H1 (cell line): ENCODE results near the gene NEK2. TPM values are rescaled to one million over a fixed set of nuclear protein-coding genes. Genes with fewer than 3 reads are reported as not detected.

Experiments used
- CTCF ChIA-PET: fragments of 300-600 bp; sonication (Branson Sonifier 250); formaldehyde crosslinking; loops from one replicate; lab custom pipeline; 2021; ENCODE audit not compliant: partially characterized antibody; lab: Charles Lee
- POLR2A ChIA-PET: fragments of 300-600 bp; sonication (Branson Sonifier 250); formaldehyde crosslinking; loops from one replicate; lab custom pipeline; 2021; ENCODE audit warnings: inconsistent platforms; ENCODE audit not compliant: partially characterized antibody; lab: Charles Lee
- DNase-seq, 2 experiments: peaks; one replicate each; pipeline versions ENCODE4 v3.0.0 to v3.0.0-alpha.2; 2010 to 2022; ENCODE audit warnings: low spot score in 2 of 2, low read depth in 1 of 2, mixed read lengths in 1 of 2
- FAIRE-seq: peaks from 2 replicates; lab custom pipeline; 2011; peaks lifted over from hg19 to GRCh38; lab: Jason Lieb, UNC
- H2AFZ ChIP-seq: 2 replicates; pipeline ENCODE4 v1.8.1; 2012; ENCODE audit warnings: low read length, inconsistent platforms
- H2AK5ac ChIP-seq: 2 replicates; pipeline ENCODE4 v1.6.1; 2013; ENCODE audit warnings: low read depth, low read length
- H2BK120ac ChIP-seq: replicated peaks from 2 replicates; pipeline ENCODE3; 2013; ENCODE audit warnings: low read depth, low read length, inconsistent platforms
- H2BK12ac ChIP-seq: 2 replicates; pipeline ENCODE4 v1.6.1; 2013; ENCODE audit warnings: low read depth, low read length
- H2BK15ac ChIP-seq: 2 replicates; pipeline ENCODE4 v1.6.1; 2013; ENCODE audit warnings: low read length
- H2BK20ac ChIP-seq: 2 replicates; pipeline ENCODE4 v1.6.1; 2013; ENCODE audit warnings: low read length
- H2BK5ac ChIP-seq: 2 replicates; pipeline ENCODE4 v1.6.1; 2013; ENCODE audit warnings: low read depth, low read length
- H3K14ac ChIP-seq: 2 replicates; pipeline ENCODE4 v1.6.1; 2013; ENCODE audit warnings: inconsistent platforms; ENCODE audit not compliant: insufficient read length
- H3K18ac ChIP-seq: 2 replicates; pipeline ENCODE4 v1.6.1; 2013; ENCODE audit warnings: low read length; ENCODE audit errors: extremely low read depth
- H3K23ac ChIP-seq: 2 replicates; pipeline ENCODE4 v1.6.1; 2013; ENCODE audit warnings: inconsistent platforms; ENCODE audit not compliant: insufficient read length
- H3K23me2 ChIP-seq: 2 replicates; pipeline ENCODE4 v1.6.1; 2013; ENCODE audit warnings: low read depth, low read length
- H3K27ac ChIP-seq: 2 replicates; pipeline ENCODE4 v1.6.1; 2011; ENCODE audit warnings: low read depth, low read length, inconsistent platforms
- H3K27me3 ChIP-seq, 4 experiments: replicated peaks in 1 of 4; 1 replicate in 1 of 4; 2 replicates in 3 of 4; pipeline versions ENCODE4 v1.6.1 to v1.8.1; 2011 to 2013; ENCODE audit warnings: low read length in 3 of 4, mild to moderate bottlenecking in 3 of 4, inconsistent platforms in 2 of 4, mixed read lengths in 2 of 4, moderate library complexity in 1 of 4; ENCODE audit not compliant: control insufficient read depth in 3 of 4, insufficient read depth in 3 of 4; ENCODE audit errors: extremely low read depth in 1 of 4
- H3K36me3 ChIP-seq, 4 experiments: 2 replicates each; pipeline versions ENCODE4 v1.6.1 to v1.8.1; 2011 to 2013; ENCODE audit warnings: mild to moderate bottlenecking in 4 of 4, low read length in 3 of 4, moderate library complexity in 2 of 4, control low read depth in 1 of 4, inconsistent platforms in 1 of 4; ENCODE audit not compliant: insufficient read depth in 4 of 4, control insufficient read depth in 2 of 4
- H3K4ac ChIP-seq: replicated peaks from 2 replicates; pipeline ENCODE3; 2013; ENCODE audit warnings: low read length, low read depth, mixed read lengths, inconsistent platforms; ENCODE audit not compliant: insufficient read length
- H3K4me1 ChIP-seq, 4 experiments: replicated peaks in 1 of 4; 1 replicate in 1 of 4; 2 replicates in 3 of 4; pipeline versions ENCODE4 v1.6.1 to v1.8.1; 2011 to 2013; ENCODE audit warnings: low read length in 3 of 4, inconsistent platforms in 2 of 4, mixed read lengths in 1 of 4; ENCODE audit not compliant: insufficient read depth in 4 of 4, control insufficient read depth in 3 of 4
- H3K4me2 ChIP-seq, 2 experiments: 2 replicates each; pipeline versions ENCODE4 v1.6.1 to v1.8.1; 2011 to 2013; ENCODE audit warnings: low read depth in 2 of 2, low read length in 2 of 2, control low read depth in 1 of 2, inconsistent platforms in 1 of 2, mild to moderate bottlenecking in 1 of 2; ENCODE audit not compliant: insufficient read depth in 1 of 2
- H3K4me3 ChIP-seq, 4 experiments: fragments of 200-600, 300-600 bp in 1 of 4; sonication (generic), shearing (Covaris generic), sonication (Bioruptor Twin) in 1 of 4; 2 replicates each; pipeline versions ENCODE4 v1.5.1 to v1.8.1; 2011 to 2016; ENCODE audit warnings: low read length in 4 of 4, low read depth in 3 of 4, control low read depth in 2 of 4, inconsistent platforms in 2 of 4, mild to moderate bottlenecking in 2 of 4, mixed read lengths in 1 of 4, moderate library complexity in 1 of 4; ENCODE audit not compliant: insufficient read depth in 2 of 4; ENCODE audit errors: extremely low read depth in 1 of 4
- H3K56ac ChIP-seq: replicated peaks from 2 replicates; pipeline ENCODE3; 2013; ENCODE audit warnings: low read depth, mild to moderate bottlenecking, mixed read lengths, low read length, inconsistent platforms; ENCODE audit not compliant: insufficient read length
- H3K79me1 ChIP-seq: 2 replicates; pipeline ENCODE4 v1.6.1; 2013; ENCODE audit warnings: low read depth, low read length, control low read depth
- H3K79me2 ChIP-seq, 2 experiments: 2 replicates each; pipeline versions ENCODE4 v1.6.1 to v1.8.1; 2012 to 2013; ENCODE audit warnings: low read length in 2 of 2, mild to moderate bottlenecking in 2 of 2, inconsistent platforms in 1 of 2; ENCODE audit not compliant: insufficient read depth in 2 of 2, control insufficient read depth in 1 of 2
- H3K9ac ChIP-seq, 4 experiments: replicated peaks in 1 of 4; 1 replicate in 1 of 4; 2 replicates in 3 of 4; pipeline versions ENCODE4 v1.6.1 to v1.8.1; 2011 to 2013; ENCODE audit warnings: low read depth in 3 of 4, low read length in 3 of 4, control low read depth in 2 of 4, mild to moderate bottlenecking in 2 of 4, moderate library complexity in 2 of 4, inconsistent platforms in 1 of 4; ENCODE audit errors: extremely low read depth in 1 of 4
- H3K9me3 ChIP-seq, 2 experiments: 2 replicates each; pipeline versions ENCODE4 v1.6.1 to v1.8.1; 2012 to 2013; ENCODE audit warnings: mild to moderate bottlenecking in 2 of 2, moderate library complexity in 2 of 2, control low read depth in 1 of 2, inconsistent platforms in 1 of 2, low read depth in 1 of 2, low read length in 1 of 2, mixed read lengths in 1 of 2; ENCODE audit not compliant: insufficient read depth in 2 of 2
- H4K20me1 ChIP-seq, 2 experiments: replicated peaks in 1 of 2; 2 replicates each; pipeline versions ENCODE3 to v1.8.1; 2011 to 2013; ENCODE audit warnings: inconsistent platforms in 2 of 2, low read length in 2 of 2, mild to moderate bottlenecking in 1 of 2; ENCODE audit not compliant: insufficient read depth in 2 of 2, control insufficient read depth in 1 of 2
- H4K5ac ChIP-seq: 2 replicates; pipeline ENCODE4 v1.6.1; 2013; ENCODE audit warnings: low read length, low read depth, mixed read lengths, inconsistent platforms; ENCODE audit not compliant: insufficient read length
- H4K8ac ChIP-seq: 2 replicates; pipeline ENCODE4 v1.8.0; 2013; ENCODE audit warnings: mild to moderate bottlenecking, moderate library complexity, low read length, inconsistent platforms; ENCODE audit not compliant: insufficient read depth; ENCODE audit errors: extremely low read depth
- H4K91ac ChIP-seq: replicated peaks from 2 replicates; pipeline ENCODE3; 2013; ENCODE audit warnings: low read length, mixed read lengths, inconsistent platforms; ENCODE audit not compliant: insufficient read length
- ATF2 ChIP-seq: IDR thresholded peaks from 2 replicates; pipeline ENCODE4 v1.6.1; 2012; ENCODE audit warnings: low read length, inconsistent platforms
- BACH1 ChIP-seq: IDR thresholded peaks from 2 replicates; pipeline ENCODE4 v1.6.1; 2012; ENCODE audit warnings: low read length, improper control_type of control experiment
- BRCA1 ChIP-seq: IDR thresholded peaks from 2 replicates; pipeline ENCODE4 v1.6.1; 2012; ENCODE audit warnings: low read depth, low read length, improper control_type of control experiment
- CHD2 ChIP-seq: IDR thresholded peaks from 2 replicates; pipeline ENCODE4 v1.6.1; 2012; ENCODE audit warnings: low read length, improper control_type of control experiment
- CREB1 ChIP-seq: IDR thresholded peaks from 2 replicates; pipeline ENCODE4 v1.6.1; 2012; ENCODE audit warnings: inconsistent platforms
- EGR1 ChIP-seq: IDR thresholded peaks from 2 replicates; pipeline ENCODE4 v1.6.1; 2011; ENCODE audit warnings: low read depth, low read length, borderline replicate concordance
- KDM4A ChIP-seq: IDR thresholded peaks from one replicate; pipeline ENCODE4 v1.7.1; 2012; ENCODE audit warnings: low read depth, mild to moderate bottlenecking, moderate library complexity, low read length, inconsistent platforms; ENCODE audit not compliant: severe bottlenecking
- NRF1 ChIP-seq: IDR thresholded peaks from 2 replicates; pipeline ENCODE4 v1.6.1; 2011; ENCODE audit warnings: mild to moderate bottlenecking, low read depth, low read length, improper control_type of control experiment
- RAD21 ChIP-seq, 2 experiments: IDR thresholded peaks in 1 of 2; conservative IDR thresholded peaks in 1 of 2; 2 replicates each; pipeline ENCODE4 v1.6.1; 2011; ENCODE audit warnings: low read depth in 2 of 2, low read length in 2 of 2, improper control_type of control experiment in 1 of 2, inconsistent platforms in 1 of 2, mild to moderate bottlenecking in 1 of 2, moderate library complexity in 1 of 2
- RFX5 ChIP-seq: IDR thresholded peaks from 2 replicates; pipeline ENCODE4 v1.6.1; 2011; ENCODE audit warnings: low read depth, low read length, improper control_type of control experiment, borderline replicate concordance
- SIN3A ChIP-seq, 2 experiments: IDR thresholded peaks in 1 of 2; conservative IDR thresholded peaks in 1 of 2; 2 replicates each; pipeline ENCODE4 v1.6.1; 2011 to 2012; ENCODE audit warnings: low read length in 2 of 2, improper control_type of control experiment in 1 of 2, low read depth in 1 of 2, mild to moderate bottlenecking in 1 of 2
- SP4 ChIP-seq: IDR thresholded peaks from 2 replicates; pipeline ENCODE4 v1.6.1; 2012; ENCODE audit warnings: low read length, inconsistent platforms
- SRF ChIP-seq: IDR thresholded peaks from 2 replicates; pipeline ENCODE4 v1.6.1; 2011; ENCODE audit warnings: mild to moderate bottlenecking, low read depth, low read length, moderate library complexity
- WGBS, 2 experiments: shearing (Covaris generic) in 1 of 2; methylation state at CpG; one replicate each; pipeline versions ENCODE4 v1.1.6 to v1.1.7; 2013 to 2015; ENCODE audit warnings: low lambda C conversion rate in 2 of 2, mixed read lengths in 2 of 2, inconsistent platforms in 1 of 2, low coverage in 1 of 2, missing lambda C conversion rate in 1 of 2; ENCODE audit not compliant: insufficient replicate concordance in 2 of 2, insufficient coverage in 1 of 2, insufficient read length in 1 of 2; ENCODE audit errors: extremely low coverage in 1 of 2, missing lambda C conversion rate in 1 of 2; 5-methylcytosine and 5-hydroxymethylcytosine counted together
- polyA plus RNA-seq, 7 experiments: library from polyadenylated mRNA; depleted of rRNA in 3 of 7; stranded (reverse) in 5 of 7; unstranded in 2 of 7; fragments of >200 nt in 5 of 7; fragments of 200-250 nt in 2 of 7; gene quantifications; 1 replicate in 5 of 7; 2 replicates in 1 of 7; 4 replicates in 1 of 7; pipeline versions ENCODE4 v1.2.1 to v1.2.3, GENCODE V29; 2011 to 2013; ENCODE audit warnings: missing spikeins in 2 of 7, mixed read lengths in 2 of 7
- total RNA-seq: library from RNA; stranded (reverse); fragmentation: NEBNext Ultra II Directional; extraction: Animal tissue kit (Norgen Biotek cat#: 25700); gene quantifications from 2 replicates; pipeline ENCODE4 v1.2.1, GENCODE V29; 2021

The NEK2 gene
- total and polyA plus RNA-seq, 2 of the 8 experiments (the other 6 are each of a cell fraction or from before 2014, with no cell fraction given) = 8.4 to 22.9 TPM

GRCh38 chr1:211637066-211637465 lies 38.4 kb downstream of the NEK2 start:
- H3K79me2 ChIP-seq = no peaks in the 10 kb centered on the region
- no peaks in the 10 kb centered on the region for H4K20me1 ChIP-seq
- no peak overlapping the region for H4K8ac ChIP-seq
- no peak overlapping the region; the same call in 1 of the 2 replicates for H2AFZ ChIP-seq
- H2BK15ac ChIP-seq = no peak overlapping the region
- H3K79me1 ChIP-seq = no peaks in the 10 kb centered on the region
- no peak overlapping the region for H3K18ac ChIP-seq
- no peak overlapping the region for H3K23ac ChIP-seq
- no peak overlapping the region for H2BK20ac ChIP-seq
- no peaks in the 10 kb centered on the region; a peak in 1 of 7 replicates for H3K4me1 ChIP-seq
- no peak overlapping the region for H4K91ac ChIP-seq
- H3K4ac ChIP-seq = no peak overlapping the region
- H2BK12ac ChIP-seq = no peak overlapping the region
- no peaks in the 10 kb centered on the region for H3K27me3 ChIP-seq
- H2BK5ac ChIP-seq = no peak overlapping the region
- no peak overlapping the region for H4K5ac ChIP-seq
- no peak overlapping the region for H3K56ac ChIP-seq
- H3K9ac ChIP-seq = no peak overlapping the region
- no peak overlapping the region for H3K14ac ChIP-seq
- no peaks in the 10 kb centered on the region for H3K23me2 ChIP-seq
- WGBS, 2 experiments = 68% methylated on average over 3 of the region's 3 CpGs; no CpG with 5 or more reads in 1 of the 2 experiments
- no peak overlapping the region for H2AK5ac ChIP-seq
- no peak overlapping the region for H3K27ac ChIP-seq
- FAIRE-seq (no peak), DNase-seq (no peak)
- no peak overlapping the region for H3K4me2 ChIP-seq
- H3K36me3 ChIP-seq = no peaks in the 10 kb centered on the region
- H3K4me3 ChIP-seq = no peak overlapping the region
- H2BK120ac ChIP-seq = no peak overlapping the region
- H3K9me3 ChIP-seq = no peaks in the 10 kb centered on the region
- ChIA-PET CTCF (interaction anchor here (1.3 to 8.2 kb wide), 2 partner anchors 8 to 16 kb away, joined by 3 to 75 read pairs; no protein-coding TSS in a partner anchor), POLR2A (no interaction called here)
- TF ChIP-seq ATF2 (no peak), SP4 (no peak), CHD2 (no peak), BACH1 (no peak), CREB1 (no peak), SIN3A (conservative IDR thresholded peaks at IDR 0.05 in 1 of 2, IDR thresholded peaks at IDR 0.05 in 1 of 2; ENCODE audit: low read depth in 1 of 2, low read length in 2 of 2) (no peak), EGR1 (no peak), SRF (no peak), BRCA1 (no peak), NRF1 (no peak), KDM4A (no peak), RAD21 (IDR thresholded peaks at IDR 0.05 in 1 of 2, conservative IDR thresholded peaks at IDR 0.05 in 1 of 2; ENCODE audit: low read depth in 2 of 2, low read length in 2 of 2) (no peak), RFX5 (no peak)
